Measurements from ENCODE around the gene ZC3H7B.

GRCh38 chr22:41406410-41406809 is 105.1 kb downstream of the ZC3H7B start:
- TF ChIP-seq POLR2AphosphoS5 (IDR thresholded peaks at IDR 0.05; ENCODE audit: low read depth, low read length) (no peak), REST (IDR thresholded peaks at IDR 0.05; ENCODE audit: insufficient read depth in 1 of 2, low read depth in 2 of 2, low read length in 2 of 2) (no peak), TAF1 (IDR thresholded peaks at IDR 0.05; ENCODE audit: borderline replicate concordance, insufficient read depth, low read length) (no peak)

All from PFSK-1 (cell line).